Measurements from ENCODE around the gene CTSW.
"Not testable (repeated sequence)": the region's sequence is repeated elsewhere in the genome, so short reads cannot be mapped to it uniquely, and the experiment has no call there.

- TF ChIP-seq POLR2AphosphoS5 (IDR thresholded peaks at IDR 0.05; ENCODE audit: borderline replicate concordance, low read depth, low read length); EZH2 (IDR thresholded peaks at IDR 0.05); FOXP2 (optimal IDR thresholded peaks at IDR 0.05; ENCODE audit: control extremely low read depth, extremely low read length, insufficient read depth): not testable (repeated sequence)
Measured at GRCh38 chr11:65892137-65892540, 12.5 kb downstream of the CTSW start.
